Measurements from ENCODE around the gene PIGQ.

The PIGQ gene

GRCh38 chr16:576823-577201 lies 7.0 kb downstream of the PIGQ start:
- Histone ChIP-seq H3K9me3 (ENCODE audit: control insufficient read depth in 2 of 2, low read length in 2 of 2) (no peaks in the 10 kb centered on the region), H3K36me3 (ENCODE audit: control insufficient read depth in 2 of 2, insufficient read depth in 2 of 2, low read length in 2 of 2) (peaks cover 0 to 9% of the 10 kb centered on the region in 2 donors)

DNA sequence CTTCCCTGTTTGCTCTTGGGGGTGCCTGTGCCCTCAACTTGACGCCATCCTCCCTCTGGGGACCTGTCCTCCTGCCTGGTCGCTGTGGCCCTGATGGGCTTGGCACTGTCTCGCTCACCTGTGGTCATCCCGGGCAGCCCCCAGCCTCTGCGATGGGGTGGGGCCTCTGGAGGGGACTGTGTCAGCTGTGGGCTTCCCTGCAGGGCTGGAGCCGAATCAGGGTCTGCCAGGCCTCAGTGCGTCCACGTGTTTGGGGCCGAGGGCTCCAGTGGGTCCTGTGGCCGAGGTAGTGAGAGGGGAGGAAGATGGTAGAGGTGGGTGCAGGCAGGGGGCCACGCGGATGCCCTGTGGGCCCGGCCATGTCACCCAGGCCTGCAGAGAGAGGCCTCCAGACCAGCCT lies 8.0 kb downstream of the PIGQ start:
- Histone ChIP-seq H3K36me3 (ENCODE audit: control insufficient read depth in 2 of 2, insufficient read depth in 2 of 2, low read length in 2 of 2) (peaks cover 0 to 9% of the 10 kb centered on the region in 2 donors), H3K4me3 (ENCODE audit: low read length in 2 of 2) (no peak overlapping the region), H3K27ac (ENCODE audit: low read length) (no peak overlapping the region), H3K9ac (ENCODE audit: low read length in 2 of 2) (no peak overlapping the region), H3K9me3 (ENCODE audit: control insufficient read depth in 2 of 2, low read length in 2 of 2) (no peaks in the 10 kb centered on the region), H3K4me1 (ENCODE audit: control insufficient read depth, insufficient read depth, low read length) (no peaks in the 10 kb centered on the region), H3K27me3 (ENCODE audit: control insufficient read depth in 1 of 2, insufficient read depth in 2 of 2, low read length in 2 of 2) (no peaks in the 10 kb centered on the region)

More at GRCh38 chr16:576823-577201, 7.0 kb downstream of the PIGQ start:
- Histone ChIP-seq H3K4me1 (ENCODE audit: control insufficient read depth, insufficient read depth, low read length) (peaks cover 2% of the 10 kb centered on the region), H3K4me3 (ENCODE audit: low read length in 2 of 2) (no peak overlapping the region), H3K9ac (ENCODE audit: low read length in 2 of 2) (no peak overlapping the region), H3K27ac (ENCODE audit: low read length) (no peak overlapping the region), H3K27me3 (ENCODE audit: control insufficient read depth in 1 of 2, insufficient read depth in 2 of 2, low read length in 2 of 2) (no peaks in the 10 kb centered on the region)

DNA sequence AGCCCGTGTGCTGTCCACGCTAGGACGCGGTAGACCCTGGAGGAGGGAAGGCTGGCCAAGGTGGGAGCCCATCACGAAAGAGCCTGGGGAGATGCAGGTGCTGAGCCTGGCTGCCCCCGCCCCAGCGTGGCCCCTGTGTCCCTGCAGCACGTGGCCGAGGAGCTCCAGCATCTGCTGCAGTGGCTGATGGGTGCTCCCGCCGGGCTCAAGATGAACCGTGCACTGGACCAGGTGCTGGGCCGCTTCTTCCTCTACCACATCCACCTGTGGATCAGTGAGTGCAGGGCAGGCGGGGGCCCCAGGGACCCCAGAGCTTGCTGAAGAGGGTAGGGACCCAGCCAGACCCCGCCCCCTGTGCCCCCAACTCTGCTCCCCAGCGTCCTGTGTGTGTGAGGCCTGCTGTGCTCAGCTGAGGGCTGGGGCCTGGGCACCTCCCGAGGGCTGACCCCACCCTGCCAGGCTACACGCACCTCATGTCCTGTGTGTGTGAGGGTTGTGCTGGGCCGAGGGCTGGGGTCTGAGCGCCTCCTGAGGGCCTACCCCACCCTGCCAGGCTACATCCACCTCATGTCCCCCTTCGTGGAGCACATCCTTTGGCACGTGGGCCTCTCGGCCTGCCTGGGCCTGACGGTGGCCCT lies 8.6 kb downstream of the PIGQ start:
- H3K27me3 ChIP-seq (ENCODE audit: control insufficient read depth in 1 of 2, insufficient read depth in 2 of 2, low read length in 2 of 2), result no peaks in the 10 kb centered on the region
- H3K9ac ChIP-seq (ENCODE audit: low read length in 2 of 2), result no peak overlapping the region
- no peak overlapping the region for H3K27ac ChIP-seq (ENCODE audit: low read length)
- no peak overlapping the region for H3K4me3 ChIP-seq (ENCODE audit: low read length in 2 of 2)
- H3K4me1 ChIP-seq (ENCODE audit: control insufficient read depth, insufficient read depth, low read length), result no peaks in the 10 kb centered on the region
- H3K9me3 ChIP-seq (ENCODE audit: control insufficient read depth in 2 of 2, low read length in 2 of 2), result no peaks in the 10 kb centered on the region
- H3K36me3 ChIP-seq (ENCODE audit: control insufficient read depth in 2 of 2, insufficient read depth in 2 of 2, low read length in 2 of 2), result peaks cover 0 to 9% of the 10 kb centered on the region in 2 donors

- peaks cover 0 to 9% of the 10 kb centered on the region in 2 donors for H3K36me3 ChIP-seq (ENCODE audit: control insufficient read depth in 2 of 2, insufficient read depth in 2 of 2, low read length in 2 of 2)
- no peak overlapping the region for H3K4me3 ChIP-seq (ENCODE audit: low read length in 2 of 2)
Measured at GRCh38 chr16:578870-579405, 9.2 kb downstream of the PIGQ start.

GRCh38 chr16:580141-580945 lies 10.6 kb downstream of the PIGQ start:
- H3K4me1 ChIP-seq (ENCODE audit: control insufficient read depth, insufficient read depth, low read length), result no peaks in the 10 kb centered on the region
- H3K9ac ChIP-seq (ENCODE audit: low read length in 2 of 2), result no peak overlapping the region
- no peaks in the 10 kb centered on the region for H3K9me3 ChIP-seq (ENCODE audit: control insufficient read depth in 2 of 2, low read length in 2 of 2)
- peaks cover 0 to under 1% of the 10 kb centered on the region in 2 donors for H3K27me3 ChIP-seq (ENCODE audit: control insufficient read depth in 1 of 2, insufficient read depth in 2 of 2, low read length in 2 of 2)
- H3K4me3 ChIP-seq (ENCODE audit: low read length in 2 of 2), result no peak overlapping the region
- H3K36me3 ChIP-seq (ENCODE audit: control insufficient read depth in 2 of 2, insufficient read depth in 2 of 2, low read length in 2 of 2), result peaks cover 0 to 7% of the 10 kb centered on the region in 2 donors
- no peak overlapping the region for H3K27ac ChIP-seq (ENCODE audit: low read length)

More at GRCh38 chr16:578870-579405, 9.2 kb downstream of the PIGQ start:
- no peaks in the 10 kb centered on the region for H3K27me3 ChIP-seq (ENCODE audit: control insufficient read depth in 1 of 2, insufficient read depth in 2 of 2, low read length in 2 of 2)
- no peak overlapping the region for H3K27ac ChIP-seq (ENCODE audit: low read length)
- H3K9ac ChIP-seq (ENCODE audit: low read length in 2 of 2), result no peak overlapping the region
- H3K4me1 ChIP-seq (ENCODE audit: control insufficient read depth, insufficient read depth, low read length), result no peaks in the 10 kb centered on the region
- H3K9me3 ChIP-seq (ENCODE audit: control insufficient read depth in 2 of 2, low read length in 2 of 2), result no peaks in the 10 kb centered on the region

DNA sequence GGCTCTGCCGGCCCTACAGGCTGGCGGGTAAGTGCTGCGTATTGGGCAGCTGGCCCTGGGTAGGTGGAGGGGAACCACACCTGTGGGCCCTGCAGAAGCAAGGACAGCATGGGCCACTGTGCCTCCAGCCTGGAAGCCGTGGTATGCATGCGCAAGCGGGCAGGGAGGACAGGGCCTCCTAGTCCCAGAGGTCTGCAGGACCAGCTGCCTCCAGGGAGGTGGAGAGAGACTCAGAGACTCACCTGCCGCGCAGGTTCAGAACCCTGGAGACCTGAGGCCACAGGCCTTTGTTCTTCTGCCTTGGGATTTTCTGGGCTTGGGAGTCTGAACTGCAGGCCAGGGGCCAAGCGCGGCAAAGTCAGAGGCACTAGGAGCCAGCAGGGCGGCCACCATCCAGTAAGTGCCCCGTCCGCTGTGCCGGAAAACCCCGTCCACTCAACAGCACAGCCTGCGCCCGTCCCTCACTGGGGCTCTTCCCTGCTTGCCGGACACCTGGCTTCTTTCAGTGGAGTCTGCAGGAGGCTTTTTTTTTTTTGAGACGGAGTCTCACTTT lies 11.3 kb downstream of the PIGQ start:
- Histone ChIP-seq H3K9me3 (ENCODE audit: control insufficient read depth in 2 of 2, low read length in 2 of 2) (no peaks in the 10 kb centered on the region), H3K9ac (ENCODE audit: low read length in 2 of 2) (no peak overlapping the region), H3K4me3 (ENCODE audit: low read length in 2 of 2) (no peak overlapping the region), H3K27me3 (ENCODE audit: control insufficient read depth in 1 of 2, insufficient read depth in 2 of 2, low read length in 2 of 2) (peaks cover 0 to 4% of the 10 kb centered on the region in 2 donors), H3K4me1 (ENCODE audit: control insufficient read depth, insufficient read depth, low read length) (peaks cover under 1% of the 10 kb centered on the region), H3K36me3 (ENCODE audit: control insufficient read depth in 2 of 2, insufficient read depth in 2 of 2, low read length in 2 of 2) (peaks cover 0 to 3% of the 10 kb centered on the region in 2 donors), H3K27ac (ENCODE audit: low read length) (no peak overlapping the region)

- Histone ChIP-seq H3K27ac (ENCODE audit: low read length) (no peak overlapping the region), H3K36me3 (ENCODE audit: control insufficient read depth in 2 of 2, insufficient read depth in 2 of 2, low read length in 2 of 2) (peaks cover 0 to 3% of the 10 kb centered on the region in 2 donors), H3K4me1 (ENCODE audit: control insufficient read depth, insufficient read depth, low read length) (peaks cover 12% of the 10 kb centered on the region), H3K4me3 (ENCODE audit: low read length in 2 of 2) (no peak overlapping the region), H3K9me3 (ENCODE audit: control insufficient read depth in 2 of 2, low read length in 2 of 2) (no peaks in the 10 kb centered on the region), H3K9ac (ENCODE audit: low read length in 2 of 2) (no peak overlapping the region), H3K27me3 (ENCODE audit: control insufficient read depth in 1 of 2, insufficient read depth in 2 of 2, low read length in 2 of 2) (peaks cover 0 to 6% of the 10 kb centered on the region in 2 donors)
Measured at GRCh38 chr16:582218-582613, 12.4 kb downstream of the PIGQ start.

GRCh38 chr16:582614-583331 lies 13.0 kb downstream of the PIGQ start:
- H3K4me1 ChIP-seq (ENCODE audit: control insufficient read depth, insufficient read depth, low read length), result peaks cover 16% of the 10 kb centered on the region
- no peak overlapping the region for H3K4me3 ChIP-seq (ENCODE audit: low read length in 2 of 2)
- no peak overlapping the region for H3K9ac ChIP-seq (ENCODE audit: low read length in 2 of 2)
- H3K36me3 ChIP-seq (ENCODE audit: control insufficient read depth in 2 of 2, insufficient read depth in 2 of 2, low read length in 2 of 2), result peaks cover 0 to 3% of the 10 kb centered on the region in 2 donors
- peaks cover 0 to 6% of the 10 kb centered on the region in 2 donors for H3K27me3 ChIP-seq (ENCODE audit: control insufficient read depth in 1 of 2, insufficient read depth in 2 of 2, low read length in 2 of 2)
- H3K27ac ChIP-seq (ENCODE audit: low read length), result no peak overlapping the region
- no peaks in the 10 kb centered on the region for H3K9me3 ChIP-seq (ENCODE audit: control insufficient read depth in 2 of 2, low read length in 2 of 2)

- H3K36me3 ChIP-seq (ENCODE audit: control insufficient read depth in 2 of 2, insufficient read depth in 2 of 2, low read length in 2 of 2), result peaks cover 0 to 3% of the 10 kb centered on the region in 2 donors
- H3K4me1 ChIP-seq (ENCODE audit: control insufficient read depth, insufficient read depth, low read length), result peaks cover 23% of the 10 kb centered on the region
- H3K4me3 ChIP-seq (ENCODE audit: low read length in 2 of 2), result no peak overlapping the region
- H3K9me3 ChIP-seq (ENCODE audit: control insufficient read depth in 2 of 2, low read length in 2 of 2), result no peaks in the 10 kb centered on the region
- no peak overlapping the region for H3K27ac ChIP-seq (ENCODE audit: low read length)
- no peak overlapping the region for H3K9ac ChIP-seq (ENCODE audit: low read length in 2 of 2)
- H3K27me3 ChIP-seq (ENCODE audit: control insufficient read depth in 1 of 2, insufficient read depth in 2 of 2, low read length in 2 of 2), result peaks cover 0 to 6% of the 10 kb centered on the region in 2 donors
Measured at GRCh38 chr16:583470-583814, 13.7 kb downstream of the PIGQ start.

DNA sequence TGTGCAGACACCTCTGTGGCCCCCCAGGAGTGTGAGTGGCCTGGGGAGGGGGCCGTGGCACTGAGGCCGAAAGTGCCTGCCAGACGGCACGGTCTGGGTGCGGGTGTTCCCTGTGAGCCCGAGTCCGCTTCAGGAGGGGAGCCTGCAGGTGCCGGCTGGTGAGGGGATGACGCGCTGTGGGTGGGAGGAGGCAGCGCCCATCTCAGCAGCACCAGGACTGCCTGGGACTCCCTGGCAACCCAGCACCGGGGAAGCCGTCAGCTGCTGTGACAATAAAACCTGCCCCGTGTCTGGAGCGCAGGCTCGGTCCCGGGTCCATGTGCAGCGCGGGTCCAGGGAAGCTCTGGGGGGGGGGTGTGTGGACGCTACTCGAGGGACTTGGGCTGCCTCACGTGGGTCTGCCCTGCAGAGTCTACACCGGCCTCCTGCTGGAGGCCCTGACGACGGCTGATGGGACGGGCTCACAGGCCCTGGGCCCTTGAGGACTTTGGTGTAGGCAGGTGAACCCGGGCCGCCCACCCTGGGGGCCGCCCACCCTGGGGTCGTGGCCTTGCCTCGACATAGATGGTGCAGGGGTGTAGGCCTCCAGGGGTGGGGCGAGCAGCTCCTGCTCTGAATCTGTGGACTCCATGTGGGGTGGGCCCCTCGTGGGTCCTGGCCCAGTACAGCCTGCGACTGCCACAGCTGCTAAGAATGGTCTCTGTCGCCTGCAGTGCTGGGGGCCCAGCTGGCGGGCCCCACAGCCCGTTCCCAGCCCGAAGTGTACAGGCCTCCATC lies 14.2 kb downstream of the PIGQ start:
- H3K27me3 ChIP-seq (ENCODE audit: control insufficient read depth in 1 of 2, insufficient read depth in 2 of 2, low read length in 2 of 2), result peaks cover 0 to 6% of the 10 kb centered on the region in 2 donors
- H3K36me3 ChIP-seq (ENCODE audit: control insufficient read depth in 2 of 2, insufficient read depth in 2 of 2, low read length in 2 of 2), result peaks cover 0 to 3% of the 10 kb centered on the region in 2 donors
- peaks cover 27% of the 10 kb centered on the region for H3K4me1 ChIP-seq (ENCODE audit: control insufficient read depth, insufficient read depth, low read length)
- no peak overlapping the region for H3K27ac ChIP-seq (ENCODE audit: low read length)
- no peaks in the 10 kb centered on the region for H3K9me3 ChIP-seq (ENCODE audit: control insufficient read depth in 2 of 2, low read length in 2 of 2)
- H3K4me3 ChIP-seq (ENCODE audit: low read length in 2 of 2), result no peak overlapping the region
- H3K9ac ChIP-seq (ENCODE audit: low read length in 2 of 2), result no peak overlapping the region

All from stomach smooth muscle (tissue), 2 donors.